Measurements from ENCODE around the gene NCOA1.

The NCOA1 gene

GRCh38 chr2:24710806-24711205, 219.8 kb downstream of the NCOA1 start:
- DNase-seq: no peak

- DNase-seq: no peak
These were observed 220.8 kb downstream of the NCOA1 start for GRCh38 chr2:24711865-24712264.

GRCh38 chr2:24712296-24712695, 221.2 kb downstream of the NCOA1 start:
- no peak for DNase-seq

GRCh38 chr2:24717263-24717951, 226.4 kb downstream of the NCOA1 start:
- DNase-seq: no peak

- DNase-seq: no peak
These were observed 229.3 kb downstream of the NCOA1 start for GRCh38 chr2:24720310-24720709.

- DNase-seq: peak; percentile 65 to 81 (median 78)
These were observed 230.4 kb downstream of the NCOA1 start for GRCh38 chr2:24721470-24721869.

- DNase-seq: no peak
These were observed 231.2 kb downstream of the NCOA1 start for GRCh38 chr2:24722141-24722790.

- no peak for DNase-seq
These were observed 232.1 kb downstream of the NCOA1 start for GRCh38 chr2:24723191-24723590.

GRCh38 chr2:24723665-24724064, 232.6 kb downstream of the NCOA1 start:
- no peak for DNase-seq

- no peak for DNase-seq
These were observed 233.2 kb downstream of the NCOA1 start for GRCh38 chr2:24724111-24724775.

GRCh38 chr2:24725956-24726355, 234.9 kb downstream of the NCOA1 start:
- no peak for DNase-seq

GRCh38 chr2:24730481-24730880, 239.4 kb downstream of the NCOA1 start:
- peak in 2 of 3 donors; percentile 12 to 23 for DNase-seq

- DNase-seq: no peak
These were observed 240.0 kb downstream of the NCOA1 start for GRCh38 chr2:24731040-24731439.

- DNase-seq: no peak
These were observed 240.9 kb downstream of the NCOA1 start for GRCh38 chr2:24731923-24732322.

GRCh38 chr2:24734741-24735140, 243.7 kb downstream of the NCOA1 start:
- DNase-seq: no peak

GRCh38 chr2:24739354-24740025, 248.4 kb downstream of the NCOA1 start:
- DNase-seq: no peak

GRCh38 chr2:24740142-24740541, 249.1 kb downstream of the NCOA1 start:
- DNase-seq: no peak

- DNase-seq: peak in 1 of 3 donors; percentile 14
These were observed 251.7 kb downstream of the NCOA1 start for GRCh38 chr2:24742730-24743129.

GRCh38 chr2:24743924-24744323, 252.9 kb downstream of the NCOA1 start:
- DNase-seq: peak; percentile 54 to 63 (median 61)

- DNase-seq: no peak
These were observed 253.3 kb downstream of the NCOA1 start for GRCh38 chr2:24744356-24744755.

- no peak for DNase-seq
These were observed 254.8 kb downstream of the NCOA1 start for GRCh38 chr2:24745825-24746224.

- DNase-seq: no peak
These were observed 256.2 kb downstream of the NCOA1 start for GRCh38 chr2:24747299-24747698.

GRCh38 chr2:24749069-24749691, 258.1 kb downstream of the NCOA1 start:
- no peak for DNase-seq

All from suppressor macrophage treated with lipopolysaccharide for 1 hour (primary cell).